CD4-positive, alpha-beta memory T cell (primary cell): ENCODE data around the gene GRID2. TPM values are rescaled to one million over a fixed set of nuclear protein-coding genes. Genes with fewer than 3 reads are reported as not detected.

ENCODE experiments used
- CTCF ChIA-PET: fragments of 350-600 bp; sonication (Branson Sonifier 250); formaldehyde crosslinking; loops from one replicate; lab custom pipeline; 2021; ENCODE audit warnings: inconsistent platforms; ENCODE audit not compliant: partially characterized antibody; lab: Charles Lee
- POLR2A ChIA-PET: fragments of 350-600 bp; sonication (Branson Sonifier 250); formaldehyde crosslinking; loops from one replicate; lab custom pipeline; 2021; ENCODE audit not compliant: partially characterized antibody; lab: Charles Lee
- DNase-seq, 5 donors: peaks; one replicate each; pipeline versions ENCODE4 v3.0.0 to v3.0.0-alpha.2; 2020 to 2022; ENCODE audit warnings: mixed read lengths in 1 of 5
- H3K27ac ChIP-seq: one replicate; pipeline ENCODE4 v1.7.0; 2013; ENCODE audit warnings: low read depth, low read length
- H3K27me3 ChIP-seq: 2 replicates; pipeline ENCODE4 v1.7.0; 2013; ENCODE audit warnings: mild to moderate bottlenecking, low read length, moderate library complexity; ENCODE audit not compliant: insufficient read depth
- H3K36me3 ChIP-seq: 2 replicates; pipeline ENCODE4 v1.7.0; 2013; ENCODE audit warnings: mild to moderate bottlenecking, low read length, moderate library complexity; ENCODE audit not compliant: insufficient read depth
- H3K4me1 ChIP-seq: 2 replicates; pipeline ENCODE4 v1.7.0; 2013; ENCODE audit warnings: mild to moderate bottlenecking, low read length, moderate library complexity; ENCODE audit not compliant: insufficient read depth
- H3K4me3 ChIP-seq, 2 donors: one replicate each; pipeline ENCODE4 v1.7.0; 2013; ENCODE audit warnings: low read length in 2 of 2, mild to moderate bottlenecking in 1 of 2
- H3K9me3 ChIP-seq, 2 donors: one replicate each; pipeline ENCODE4 v1.7.0; 2013; ENCODE audit warnings: low read length in 2 of 2, control low read depth in 1 of 2; ENCODE audit not compliant: control insufficient read depth in 1 of 2
- H3K27ac Mint-ChIP-seq, 7 donors: one replicate each; pipeline ENCODE4 v1.8.0; 2020 to 2021; ENCODE audit warnings: mixed read lengths in 7 of 7, mild to moderate bottlenecking in 6 of 7, inconsistent platforms in 3 of 7, moderate library complexity in 3 of 7
- H3K27me3 Mint-ChIP-seq, 2 donors: one replicate each; pipeline ENCODE4 v1.8.0; 2020 to 2021; ENCODE audit warnings: mixed read lengths in 2 of 2
- H3K36me3 Mint-ChIP-seq, 2 donors: one replicate each; pipeline ENCODE4 v1.8.0; 2020 to 2021; ENCODE audit warnings: mixed read lengths in 2 of 2, inconsistent platforms in 1 of 2, mild to moderate bottlenecking in 1 of 2
- H3K4me1 Mint-ChIP-seq, 4 donors: one replicate each; pipeline ENCODE4 v1.8.0; 2020 to 2021; ENCODE audit warnings: mixed read lengths in 4 of 4, mild to moderate bottlenecking in 1 of 4
- H3K4me3 Mint-ChIP-seq, 8 donors: one replicate each; pipeline ENCODE4 v1.8.0; 2020 to 2021; ENCODE audit warnings: mixed read lengths in 8 of 8, mild to moderate bottlenecking in 7 of 8, moderate library complexity in 6 of 8, inconsistent platforms in 3 of 8
- H3K9me3 Mint-ChIP-seq, 8 donors: one replicate each; pipeline ENCODE4 v1.8.0; 2020 to 2021; ENCODE audit warnings: mixed read lengths in 8 of 8, mild to moderate bottlenecking in 5 of 8, inconsistent platforms in 3 of 8, moderate library complexity in 1 of 8
- intact Hi-C: fragments of 100-400 bp; cut with micrococcal nuclease; formaldehyde crosslinking; loops from one replicate; pipeline ENCODE4 v1.15.1; 2023
- polyA plus RNA-seq, 2 donors: library from polyadenylated mRNA; unstranded; fragments of 300-500 nt; fragmentation: Illumina TruSeq; gene quantifications; one replicate each; pipeline ENCODE4 v1.2.3, GENCODE V29; 2021
- total RNA-seq, 2 experiments: library from RNA; stranded (reverse); gene quantifications; one replicate each; pipeline ENCODE4 v1.2.3, GENCODE V29; 2021

GRID2 gene
- total and polyA plus RNA-seq, 4 experiments from 2014 or later, result not detected

GRCh38 chr4:93303440-93303839 lies 999.7 kb downstream of the GRID2 start:
- ChIA-PET POLR2A (no interaction called here), CTCF (no interaction called here)
- Histone ChIP-seq H3K4me3 (no peak overlapping the region), H3K9me3 (no peaks in the 10 kb centered on the region), H3K27ac (no peak overlapping the region), H3K4me1 (no peaks in the 10 kb centered on the region), H3K27me3 (no peaks in the 10 kb centered on the region), H3K36me3 (no peaks in the 10 kb centered on the region)
- Mint-ChIP-seq H3K9me3 (peaks cover 0 to 14% (median 2%) of the 10 kb centered on the region in 8 donors), H3K4me1 (no peaks in the 10 kb centered on the region), H3K36me3 (no peaks in the 10 kb centered on the region), H3K4me3 (no peak overlapping the region), H3K27me3 (no peaks in the 10 kb centered on the region), H3K27ac (no peak overlapping the region)
- intact Hi-C loops, result no loop called here
- no peak for DNase-seq

- POLR2A ChIA-PET, result no interaction called here
- H3K36me3 ChIP-seq, result no peaks in the 10 kb centered on the region
- peaks cover 0 to 8% (median 3%) of the 10 kb centered on the region in 8 donors for H3K9me3 Mint-ChIP-seq
- H3K4me1 ChIP-seq, result no peaks in the 10 kb centered on the region
- H3K4me3 Mint-ChIP-seq, result no peak overlapping the region
- no peak for DNase-seq
- intact Hi-C loops, result no loop called here
- H3K27me3 Mint-ChIP-seq, result no peaks in the 10 kb centered on the region
- no peak overlapping the region for H3K4me3 ChIP-seq
- CTCF ChIA-PET, result no interaction called here
- peaks cover 0 to 4% of the 10 kb centered on the region in 2 donors for H3K9me3 ChIP-seq
- H3K27ac Mint-ChIP-seq, result no peak overlapping the region
- no peaks in the 10 kb centered on the region for H3K36me3 Mint-ChIP-seq
- H3K27me3 ChIP-seq, result no peaks in the 10 kb centered on the region
- H3K27ac ChIP-seq, result no peak overlapping the region
- no peaks in the 10 kb centered on the region for H3K4me1 Mint-ChIP-seq
These were observed 1008.5 kb downstream of the GRID2 start for GRCh38 chr4:93312299-93312698.

GRCh38 chr4:93313197-93313596 lies 1009.4 kb downstream of the GRID2 start:
- CTCF ChIA-PET, result no interaction called here
- H3K36me3 Mint-ChIP-seq, result no peaks in the 10 kb centered on the region
- POLR2A ChIA-PET, result no interaction called here
- H3K4me3 Mint-ChIP-seq, result no peak overlapping the region
- no peaks in the 10 kb centered on the region for H3K27me3 ChIP-seq
- intact Hi-C loops, result no loop called here
- H3K4me1 Mint-ChIP-seq, result no peaks in the 10 kb centered on the region
- H3K27ac Mint-ChIP-seq, result no peak overlapping the region
- DNase-seq, result no peak
- H3K4me1 ChIP-seq, result no peaks in the 10 kb centered on the region
- H3K9me3 Mint-ChIP-seq, result peaks cover 0 to 8% (median 3%) of the 10 kb centered on the region in 8 donors
- H3K4me3 ChIP-seq, result no peak overlapping the region
- H3K36me3 ChIP-seq, result no peaks in the 10 kb centered on the region
- H3K27ac ChIP-seq, result no peak overlapping the region
- H3K27me3 Mint-ChIP-seq, result no peaks in the 10 kb centered on the region
- peaks cover 0 to 4% of the 10 kb centered on the region in 2 donors for H3K9me3 ChIP-seq

- intact Hi-C loops, result no loop called here
- H3K4me1 ChIP-seq, result no peaks in the 10 kb centered on the region
- no peak overlapping the region for H3K4me3 Mint-ChIP-seq
- H3K4me3 ChIP-seq, result no peak overlapping the region
- ChIA-PET CTCF (no interaction called here), POLR2A (no interaction called here)
- H3K9me3 Mint-ChIP-seq, result peaks cover 0 to 5% (median 3%) of the 10 kb centered on the region in 8 donors
- H3K9me3 ChIP-seq, result peaks cover 0 to 4% of the 10 kb centered on the region in 2 donors
- H3K27me3 Mint-ChIP-seq, result no peaks in the 10 kb centered on the region
- no peaks in the 10 kb centered on the region for H3K27me3 ChIP-seq
- H3K4me1 Mint-ChIP-seq, result no peaks in the 10 kb centered on the region
- no peaks in the 10 kb centered on the region for H3K36me3 ChIP-seq
- H3K27ac Mint-ChIP-seq, result no peak overlapping the region
- DNase-seq, result no peak
- H3K27ac ChIP-seq, result no peak overlapping the region
- no peaks in the 10 kb centered on the region for H3K36me3 Mint-ChIP-seq
These were observed 1013.3 kb downstream of the GRID2 start for GRCh38 chr4:93317057-93317456.

GRCh38 chr4:93317561-93317960 lies 1013.8 kb downstream of the GRID2 start:
- Mint-ChIP-seq H3K27ac (no peak overlapping the region), H3K9me3 (peaks cover 0 to 5% (median 3%) of the 10 kb centered on the region in 8 donors), H3K4me3 (no peak overlapping the region), H3K27me3 (no peaks in the 10 kb centered on the region), H3K36me3 (no peaks in the 10 kb centered on the region), H3K4me1 (no peaks in the 10 kb centered on the region)
- ChIA-PET CTCF (no interaction called here), POLR2A (no interaction called here)
- no peaks in the 10 kb centered on the region for H3K27me3 ChIP-seq
- peaks cover 0 to 4% of the 10 kb centered on the region in 2 donors for H3K9me3 ChIP-seq
- intact Hi-C loops, result no loop called here
- H3K4me3 ChIP-seq, result no peak overlapping the region
- no peak overlapping the region for H3K27ac ChIP-seq
- DNase-seq, result no peak
- H3K36me3 ChIP-seq, result no peaks in the 10 kb centered on the region
- H3K4me1 ChIP-seq, result no peaks in the 10 kb centered on the region

GRCh38 chr4:93319041-93319440 lies 1015.3 kb downstream of the GRID2 start:
- H3K36me3 ChIP-seq, result no peaks in the 10 kb centered on the region
- no peak for DNase-seq
- H3K4me3 ChIP-seq, result no peak overlapping the region
- ChIA-PET CTCF (no interaction called here), POLR2A (no interaction called here)
- H3K36me3 Mint-ChIP-seq, result no peaks in the 10 kb centered on the region
- H3K9me3 ChIP-seq, result no peaks in the 10 kb centered on the region
- H3K27me3 ChIP-seq, result no peaks in the 10 kb centered on the region
- H3K9me3 Mint-ChIP-seq, result peaks cover 0 to 12% (median 6%) of the 10 kb centered on the region in 8 donors
- H3K27ac Mint-ChIP-seq, result no peak overlapping the region
- no peak overlapping the region for H3K4me3 Mint-ChIP-seq
- H3K4me1 ChIP-seq, result no peaks in the 10 kb centered on the region
- intact Hi-C loops, result no loop called here
- no peak overlapping the region for H3K27ac ChIP-seq
- no peaks in the 10 kb centered on the region for H3K4me1 Mint-ChIP-seq
- H3K27me3 Mint-ChIP-seq, result no peaks in the 10 kb centered on the region

- H3K4me1 Mint-ChIP-seq, result no peaks in the 10 kb centered on the region
- no peaks in the 10 kb centered on the region for H3K9me3 ChIP-seq
- no peak overlapping the region for H3K27ac ChIP-seq
- ChIA-PET CTCF (no interaction called here), POLR2A (no interaction called here)
- no peak overlapping the region for H3K27ac Mint-ChIP-seq
- no peak overlapping the region for H3K4me3 Mint-ChIP-seq
- peaks cover 3 to 16% (median 7%) of the 10 kb centered on the region in 8 donors for H3K9me3 Mint-ChIP-seq
- DNase-seq, result no peak
- H3K4me1 ChIP-seq, result no peaks in the 10 kb centered on the region
- H3K36me3 Mint-ChIP-seq, result no peaks in the 10 kb centered on the region
- H3K27me3 ChIP-seq, result no peaks in the 10 kb centered on the region
- intact Hi-C loops, result no loop called here
- H3K27me3 Mint-ChIP-seq, result no peaks in the 10 kb centered on the region
- no peak overlapping the region for H3K4me3 ChIP-seq
- H3K36me3 ChIP-seq, result no peaks in the 10 kb centered on the region
These were observed 1016.6 kb downstream of the GRID2 start for GRCh38 chr4:93320356-93320755.

GRCh38 chr4:93327346-93327745 lies 1023.6 kb downstream of the GRID2 start:
- Mint-ChIP-seq H3K27ac (no peak overlapping the region), H3K27me3 (no peaks in the 10 kb centered on the region), H3K4me1 (no peaks in the 10 kb centered on the region), H3K9me3 (peaks cover 2 to 26% (median 13%) of the 10 kb centered on the region in 8 donors), H3K36me3 (no peaks in the 10 kb centered on the region), H3K4me3 (no peak overlapping the region)
- Histone ChIP-seq H3K36me3 (no peaks in the 10 kb centered on the region), H3K4me3 (no peak overlapping the region), H3K27me3 (no peaks in the 10 kb centered on the region), H3K4me1 (no peaks in the 10 kb centered on the region), H3K9me3 (no peaks in the 10 kb centered on the region), H3K27ac (no peak overlapping the region)
- ChIA-PET CTCF (no interaction called here), POLR2A (no interaction called here)
- intact Hi-C loops, result no loop called here
- no peak for DNase-seq
